GM21737 (cell line): ENCODE measurements around the gene CC2D1A.

Source experiments
- ATAC-seq: cut with Tn5 transposase; IDR thresholded peaks from one replicate; pipeline ENCODE4 v1.9.1; 2021; ENCODE audit warnings: mild to moderate bottlenecking, moderate library complexity; ENCODE audit not compliant: unreplicated experiment

The CC2D1A gene

DNA sequence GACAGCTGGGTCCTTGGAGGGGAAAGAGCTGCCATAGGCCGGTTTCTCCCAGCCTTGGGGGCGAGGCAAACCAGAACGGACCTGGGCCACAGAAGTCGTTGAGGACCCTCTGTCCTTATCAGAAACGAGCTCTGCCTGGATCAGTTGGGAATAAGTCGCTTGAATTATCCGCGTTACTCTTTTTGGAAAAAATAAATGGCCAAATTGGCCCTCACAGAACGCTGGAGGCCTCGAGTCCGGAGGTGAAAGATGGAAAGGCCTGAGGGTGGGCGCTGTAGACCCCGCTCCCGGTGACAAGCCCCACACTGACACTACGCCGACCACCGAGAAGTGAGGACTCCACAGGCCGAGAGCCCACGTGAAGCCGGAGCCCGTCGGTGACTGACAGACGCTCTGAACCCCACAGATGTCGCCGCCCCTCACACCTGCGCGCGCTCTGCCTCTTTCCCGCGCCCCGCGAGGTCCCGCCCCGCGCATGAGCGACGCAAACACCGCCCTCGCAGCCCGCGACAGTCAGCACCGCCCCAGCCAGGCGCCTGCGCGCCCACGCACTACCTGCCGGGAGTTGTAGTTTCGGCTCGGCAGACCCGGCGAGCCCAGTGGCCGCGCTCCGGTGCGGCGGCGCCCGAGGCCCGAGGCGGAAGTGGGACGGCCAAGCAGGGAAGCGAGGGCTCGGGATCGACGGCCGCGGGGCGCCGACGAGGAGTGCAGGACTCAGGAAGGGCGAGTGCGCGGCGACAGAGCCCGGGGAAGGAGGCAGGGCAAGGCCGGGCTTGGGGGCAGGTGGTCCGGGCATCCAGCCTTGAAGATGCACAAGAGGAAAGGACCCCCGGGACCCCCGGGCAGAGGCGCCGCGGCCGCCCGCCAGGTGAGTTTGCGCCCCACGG is at the start of gene CC2D1A, which contains the start of gene BRME1:
Gene CC2D1A (plus strand): TSS at position 568 of the 887 bp plus-strand sequence. CDS start 241 bp downstream, at position 809.
Gene BRME1 (minus strand): TSS at position 484 of the 887 bp plus-strand sequence. CDS start 1,225 bp downstream, outside the sequence.
- peak; percentile 85 for ATAC-seq

GRCh38 chr19:13856497-13856896 is 49.5 kb upstream of the CC2D1A start:
- no peak for ATAC-seq

- ATAC-seq = no peak
Measured at GRCh38 chr19:13859361-13859880, 46.6 kb upstream of the CC2D1A start.

GRCh38 chr19:13860679-13861391 is 45.2 kb upstream of the CC2D1A start:
- ATAC-seq = no peak

DNA sequence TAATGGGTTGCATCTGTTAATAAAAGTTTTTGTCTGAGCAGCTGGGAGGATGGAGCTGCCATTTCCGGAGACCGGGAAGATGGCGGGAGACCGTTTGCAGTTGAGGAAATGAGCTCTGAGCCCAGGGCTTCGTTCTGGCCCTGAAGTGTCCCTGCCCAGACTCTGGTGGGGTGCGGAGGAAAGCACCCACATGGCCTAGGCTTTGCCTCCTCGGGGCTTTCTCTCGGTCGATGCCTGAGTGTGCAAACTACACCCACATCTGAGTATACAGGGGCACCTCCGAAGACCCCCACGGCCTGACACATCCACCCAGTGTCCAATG is 44.6 kb upstream of the CC2D1A start:
- ATAC-seq = peak; percentile 37

- ATAC-seq = peak; percentile 67
Measured at GRCh38 chr19:13861714-13862531, 44.1 kb upstream of the CC2D1A start.

DNA sequence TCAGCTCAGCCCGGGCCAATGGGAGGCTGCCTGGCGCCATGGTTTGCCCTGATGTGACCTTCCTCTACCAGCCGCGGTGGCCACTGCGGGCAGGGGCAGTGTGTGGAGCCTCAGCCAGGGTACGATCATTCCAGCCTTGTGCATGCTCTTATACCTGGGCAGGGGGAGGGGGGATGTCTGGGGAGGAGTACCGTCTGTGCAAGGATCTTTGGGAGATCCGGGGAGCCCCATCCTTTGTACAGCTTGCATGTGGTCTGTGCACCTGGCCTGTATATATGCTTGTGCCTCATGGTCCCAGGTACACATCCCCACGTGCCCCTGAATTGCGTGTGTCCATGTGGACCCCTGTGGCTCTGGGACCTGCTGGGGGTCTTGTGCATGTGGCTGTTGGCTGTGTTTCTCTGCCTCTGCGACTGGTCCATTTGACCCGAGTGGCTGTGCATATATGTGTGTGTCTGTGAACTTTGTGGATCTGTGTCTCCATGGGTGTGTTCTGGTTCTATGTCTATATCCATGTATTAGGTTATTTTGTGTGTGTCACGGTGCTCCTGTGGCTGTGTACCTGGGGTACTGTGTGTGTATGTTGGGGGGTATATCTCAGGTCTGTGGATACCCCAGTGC is 41.8 kb upstream of the CC2D1A start:
- ATAC-seq = no peak

DNA sequence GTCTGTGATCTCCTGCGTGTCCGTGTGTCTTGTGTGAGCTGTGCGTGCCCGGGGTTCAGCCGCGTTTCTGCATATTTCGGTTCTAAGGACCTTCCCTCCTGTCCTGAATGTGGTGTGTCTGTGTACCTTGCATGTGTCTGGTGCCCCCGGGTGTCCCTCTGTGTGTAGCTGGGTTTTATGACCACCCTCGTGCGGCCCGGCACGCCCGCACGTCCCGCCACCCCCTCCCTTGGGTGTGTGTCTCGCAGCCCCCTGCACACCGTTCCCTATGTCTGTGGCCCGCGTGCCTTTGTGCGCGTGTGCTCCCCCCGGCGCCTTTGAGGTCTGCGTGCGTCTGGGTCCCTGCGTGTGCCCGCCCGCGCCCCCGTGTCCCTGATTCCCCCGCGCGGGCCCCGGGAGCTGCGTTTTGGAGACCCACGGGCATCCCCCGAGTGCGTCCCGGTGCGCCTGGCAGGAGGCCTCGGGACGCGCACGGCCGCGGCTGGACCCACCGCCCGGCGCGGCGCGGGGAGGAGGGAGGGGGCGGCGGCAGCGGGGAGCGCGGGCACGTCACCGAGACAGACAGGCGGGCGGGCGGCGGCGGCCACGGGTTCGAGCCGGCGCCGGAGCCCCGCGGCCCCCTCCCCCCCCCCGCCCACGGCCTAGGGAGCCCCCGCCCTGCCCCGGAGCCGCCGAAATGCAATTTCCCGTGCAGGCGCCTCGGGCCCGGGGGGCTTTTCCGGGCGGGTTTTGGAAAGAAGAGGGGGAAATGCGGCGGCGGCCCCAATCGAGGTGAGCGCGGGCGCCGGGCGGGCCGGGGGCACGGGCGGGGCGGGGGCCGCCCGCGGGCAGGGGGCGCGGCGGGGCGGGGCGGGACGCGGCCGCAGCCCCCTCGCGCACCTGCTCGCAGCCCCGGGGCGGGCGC is 41.1 kb upstream of the CC2D1A start:
- no peak for ATAC-seq

DNA sequence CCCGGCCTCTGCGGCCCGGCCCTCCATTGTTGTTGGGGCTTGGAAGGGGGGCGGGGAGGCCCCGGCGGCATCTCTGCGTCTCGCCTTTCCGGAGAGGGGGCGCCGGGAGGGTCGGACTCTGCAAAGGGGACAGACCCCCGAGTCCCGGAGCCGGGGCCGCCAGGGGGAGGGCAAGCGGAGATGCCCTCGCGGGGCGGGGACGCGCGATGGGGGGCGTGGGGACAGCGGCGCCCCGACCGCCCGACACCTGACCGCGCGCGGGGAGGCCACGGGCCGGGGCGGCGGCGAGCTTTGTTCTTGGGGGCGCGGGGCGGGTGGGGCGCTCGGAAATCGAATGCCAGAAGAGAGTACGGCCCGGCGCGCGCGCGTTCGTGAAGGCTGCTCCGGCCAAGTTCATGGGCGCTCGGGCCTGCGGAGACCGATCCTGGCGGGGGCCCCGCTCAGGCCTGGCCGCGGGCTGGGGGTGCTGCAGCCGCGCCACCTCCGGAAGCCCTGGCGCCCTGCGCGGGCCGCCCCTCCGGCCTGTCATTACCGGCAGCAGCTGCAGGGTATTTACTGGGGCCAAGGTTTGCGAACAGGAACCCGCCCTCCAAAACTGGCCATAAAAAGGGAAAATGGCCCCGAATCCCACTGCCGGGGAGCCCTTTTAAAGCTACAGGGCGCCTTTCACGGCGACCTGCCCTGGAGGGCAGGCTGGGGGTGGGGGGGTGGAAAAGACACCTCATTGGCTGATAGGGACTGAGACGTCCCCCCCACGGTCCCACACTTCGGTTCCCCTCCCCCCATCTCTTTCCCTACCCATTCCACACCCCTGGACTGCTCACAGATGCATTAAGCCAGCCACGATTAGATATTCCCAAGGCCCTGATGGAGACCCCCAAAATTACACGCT is 40.2 kb upstream of the CC2D1A start:
- no peak for ATAC-seq

- ATAC-seq = no peak
Measured at GRCh38 chr19:13866463-13867046, 39.4 kb upstream of the CC2D1A start.

DNA sequence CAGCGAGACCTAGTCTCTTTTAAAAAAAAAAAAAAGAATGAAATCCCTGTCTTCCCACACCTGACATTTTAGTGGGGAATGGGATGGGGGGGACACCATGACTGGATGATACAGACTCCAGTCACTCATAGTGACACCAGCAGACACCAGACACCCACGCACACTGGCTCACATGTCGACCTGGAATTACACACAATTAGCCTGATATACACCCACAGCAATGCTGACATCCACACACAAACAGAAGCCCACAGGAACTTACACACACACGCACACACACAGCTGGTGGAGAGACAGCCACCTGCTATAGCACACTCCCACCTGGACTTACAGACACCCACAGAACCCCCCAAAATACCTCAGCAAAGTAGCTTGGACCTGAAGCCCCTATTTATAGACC is 37.3 kb upstream of the CC2D1A start:
- ATAC-seq = no peak

- ATAC-seq = no peak
Measured at GRCh38 chr19:13869281-13869680, 36.7 kb upstream of the CC2D1A start.

DNA sequence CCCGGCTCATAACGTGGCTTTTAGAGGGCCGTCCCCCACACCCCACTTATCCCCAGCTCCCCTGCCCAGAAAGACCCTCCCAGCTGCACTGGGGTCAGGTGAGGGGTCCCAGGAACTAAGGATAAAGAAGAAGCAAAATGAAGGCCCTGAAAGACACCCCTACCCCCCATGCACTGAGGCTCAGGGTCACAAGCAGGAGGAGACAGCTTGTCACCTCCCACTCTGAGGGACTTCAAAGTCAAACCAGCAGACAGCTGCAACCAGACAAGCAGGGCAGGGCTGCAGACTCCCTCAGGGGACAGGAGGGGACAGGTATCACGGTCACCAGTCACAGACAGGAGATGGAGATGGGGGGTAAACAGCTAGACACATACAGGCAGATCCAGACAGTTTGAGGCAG is 35.1 kb upstream of the CC2D1A start:
- no peak for ATAC-seq

DNA sequence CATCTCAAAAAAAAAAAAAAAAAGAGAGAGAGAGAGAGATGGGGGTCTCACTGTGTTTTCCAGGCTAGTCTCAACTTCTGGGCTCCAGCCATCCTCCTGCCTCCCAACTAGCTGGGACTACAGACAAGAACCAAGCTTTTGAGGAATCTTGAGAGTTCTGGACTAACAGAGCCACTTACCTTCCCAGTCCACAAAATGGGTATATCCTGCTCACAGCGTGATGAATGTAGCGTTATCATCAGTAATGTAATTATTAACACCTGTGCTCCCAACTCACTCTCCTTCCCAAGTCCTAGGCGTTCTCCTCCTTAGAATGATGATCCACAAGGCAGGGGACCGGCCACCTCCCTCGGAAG is 33.7 kb upstream of the CC2D1A start:
- ATAC-seq = no peak

DNA sequence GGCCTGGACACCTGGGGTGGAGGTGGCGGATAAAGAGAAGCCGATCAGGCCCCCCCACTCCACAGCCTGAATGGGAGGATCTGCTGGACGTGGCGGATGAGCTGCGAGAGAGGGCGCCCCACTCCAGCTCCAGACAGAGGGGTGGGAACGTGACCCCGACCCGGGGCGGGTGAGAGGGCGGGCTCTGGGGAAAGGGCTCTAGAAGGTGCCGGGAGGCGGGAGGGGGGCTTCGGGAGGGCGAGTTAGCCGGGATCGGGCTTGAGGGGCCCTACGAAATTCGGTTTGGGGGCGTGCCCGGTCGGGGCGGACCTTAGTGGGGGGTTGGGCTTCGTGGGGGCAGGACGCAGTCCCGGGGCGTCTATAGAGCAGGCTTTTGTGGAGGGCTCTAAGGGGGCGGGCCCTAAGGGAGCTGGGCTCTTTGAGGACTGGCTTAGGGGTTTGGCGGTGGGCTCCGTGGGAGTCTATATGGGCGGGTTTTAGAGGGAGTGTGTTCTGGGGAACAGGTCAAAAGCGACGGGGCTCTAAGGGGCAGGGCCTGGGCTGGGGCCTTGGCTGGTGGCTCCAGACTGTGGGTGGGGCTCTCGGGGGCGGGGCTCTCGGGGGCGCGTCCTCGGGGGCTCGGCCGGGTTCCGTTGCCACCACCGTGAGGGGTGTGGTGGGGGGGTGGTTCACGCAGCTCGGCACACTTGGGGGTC is 33.2 kb upstream of the CC2D1A start:
- no peak for ATAC-seq

DNA sequence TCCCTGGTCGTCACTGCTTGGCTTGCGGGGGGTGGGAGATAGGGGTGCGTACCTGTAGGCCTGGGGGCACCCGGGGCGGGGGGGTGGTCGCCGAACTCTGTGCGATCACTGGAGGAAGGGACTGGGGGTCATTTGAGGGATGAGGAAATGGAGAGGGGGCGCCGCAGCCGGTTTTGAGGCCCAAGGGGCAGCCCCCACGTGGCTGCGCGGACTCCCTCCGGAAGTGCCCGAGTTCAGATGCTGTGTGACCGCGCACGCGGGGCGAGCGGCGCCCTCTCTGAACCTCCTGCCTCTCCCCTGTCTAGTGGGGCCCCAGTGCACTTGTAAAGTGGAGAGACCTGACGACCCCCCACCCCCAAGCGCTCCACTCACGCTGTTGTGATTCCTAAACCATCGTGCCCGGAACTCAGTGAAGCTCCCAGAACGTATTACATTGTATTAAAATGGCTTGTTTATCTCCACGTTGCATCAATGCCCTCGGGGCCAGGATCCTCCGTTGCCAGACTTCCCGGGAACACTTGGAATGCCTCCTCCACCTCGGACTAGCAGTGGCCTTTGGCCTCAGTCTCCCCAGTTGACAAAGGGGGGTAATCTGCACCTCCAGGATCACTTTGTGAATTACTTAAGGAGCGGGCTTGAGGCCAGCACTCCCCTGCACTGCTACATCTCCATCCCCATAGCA is 32.0 kb upstream of the CC2D1A start:
- no peak for ATAC-seq

DNA sequence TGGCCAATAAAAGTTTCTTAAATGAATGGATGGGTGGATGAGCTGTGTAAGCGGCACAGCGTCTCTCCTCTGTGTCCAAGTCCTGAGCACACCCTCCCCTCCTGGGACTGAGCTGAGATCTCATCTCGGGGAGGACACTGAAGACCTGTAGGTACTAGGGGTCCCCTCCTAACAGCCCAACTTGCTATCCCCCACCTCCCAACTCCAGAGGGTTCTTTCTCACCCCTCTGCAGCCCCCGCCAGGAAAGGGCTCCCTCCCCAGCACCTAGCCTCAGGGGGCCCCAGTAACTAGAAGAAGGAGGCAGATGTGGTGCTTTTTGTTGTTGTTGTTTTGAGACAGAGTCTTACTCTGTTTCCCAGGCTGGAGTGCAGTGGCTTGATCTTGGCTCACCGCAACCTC is 30.2 kb upstream of the CC2D1A start:
- no peak for ATAC-seq
